ENCODE measurements around the gene FCER1G.

Gene FCER1G

GRCh38 chr1:161215076-161215475, at the start of gene FCER1G:
FCER1G (plus strand) TSS chr1:161215295; CDS start chr1:161215322, 27 bp downstream.
- peak; percentile 69 to 76 for DNase-seq

- peak; percentile 99 for DNase-seq
Observed at GRCh38 chr1:161165742-161166668, 49.1 kb upstream of the FCER1G start, which contains the start of gene PPOX. PPOX (plus strand) TSS chr1:161166426; CDS start chr1:161166848, 422 bp downstream.

- peak; percentile 21 to 48 for DNase-seq
Observed at GRCh38 chr1:161166669-161167548, 48.2 kb upstream of the FCER1G start.

GRCh38 chr1:161168906-161169305, 46.2 kb upstream of the FCER1G start:
- no peak for DNase-seq

- peak; percentile 7 to 23 for DNase-seq
Observed at GRCh38 chr1:161171191-161171590, 43.9 kb upstream of the FCER1G start.

- no peak for DNase-seq
Observed at GRCh38 chr1:161171696-161172095, 43.4 kb upstream of the FCER1G start.

GRCh38 chr1:161172349-161172748, 42.7 kb upstream of the FCER1G start:
- no peak for DNase-seq

- no peak for DNase-seq
Observed at GRCh38 chr1:161172776-161173376, 42.2 kb upstream of the FCER1G start.

- DNase-seq: no peak
Observed at GRCh38 chr1:161173711-161174110, 41.4 kb upstream of the FCER1G start.

GRCh38 chr1:161174911-161175310, 40.2 kb upstream of the FCER1G start:
- DNase-seq: no peak

GRCh38 chr1:161175771-161176453, 39.2 kb upstream of the FCER1G start:
- DNase-seq: no peak

- DNase-seq: no peak
Observed at GRCh38 chr1:161176468-161177111, 38.5 kb upstream of the FCER1G start.

GRCh38 chr1:161177112-161177935, 37.8 kb upstream of the FCER1G start, which contains the start of gene B4GALT3:
B4GALT3 (minus strand) TSS chr1:161177507; CDS start chr1:161176060, 1,447 bp downstream.
- DNase-seq: peak; percentile 66 to 73

GRCh38 chr1:161177936-161178244, 37.2 kb upstream of the FCER1G start:
- peak in 1 of 2 experiments; percentile 36 for DNase-seq

GRCh38 chr1:161179698-161180097, 35.4 kb upstream of the FCER1G start:
- DNase-seq: no peak

- peak; percentile 62 to 64 for DNase-seq
Observed at GRCh38 chr1:161180639-161181038, 34.5 kb upstream of the FCER1G start.

GRCh38 chr1:161182214-161182613, 32.9 kb upstream of the FCER1G start:
- DNase-seq: no peak

- DNase-seq: peak; percentile 99
Observed at GRCh38 chr1:161185282-161185682, 29.8 kb upstream of the FCER1G start.

- peak; percentile 82 to 84 for DNase-seq
Observed at GRCh38 chr1:161185732-161186311, 29.3 kb upstream of the FCER1G start.

GRCh38 chr1:161187311-161187710, 27.8 kb upstream of the FCER1G start:
- no peak for DNase-seq

- no peak for DNase-seq
Observed at GRCh38 chr1:161188381-161188780, 26.7 kb upstream of the FCER1G start.
